ENCODE measurements around the gene PAX6.

The PAX6 gene

DNA sequence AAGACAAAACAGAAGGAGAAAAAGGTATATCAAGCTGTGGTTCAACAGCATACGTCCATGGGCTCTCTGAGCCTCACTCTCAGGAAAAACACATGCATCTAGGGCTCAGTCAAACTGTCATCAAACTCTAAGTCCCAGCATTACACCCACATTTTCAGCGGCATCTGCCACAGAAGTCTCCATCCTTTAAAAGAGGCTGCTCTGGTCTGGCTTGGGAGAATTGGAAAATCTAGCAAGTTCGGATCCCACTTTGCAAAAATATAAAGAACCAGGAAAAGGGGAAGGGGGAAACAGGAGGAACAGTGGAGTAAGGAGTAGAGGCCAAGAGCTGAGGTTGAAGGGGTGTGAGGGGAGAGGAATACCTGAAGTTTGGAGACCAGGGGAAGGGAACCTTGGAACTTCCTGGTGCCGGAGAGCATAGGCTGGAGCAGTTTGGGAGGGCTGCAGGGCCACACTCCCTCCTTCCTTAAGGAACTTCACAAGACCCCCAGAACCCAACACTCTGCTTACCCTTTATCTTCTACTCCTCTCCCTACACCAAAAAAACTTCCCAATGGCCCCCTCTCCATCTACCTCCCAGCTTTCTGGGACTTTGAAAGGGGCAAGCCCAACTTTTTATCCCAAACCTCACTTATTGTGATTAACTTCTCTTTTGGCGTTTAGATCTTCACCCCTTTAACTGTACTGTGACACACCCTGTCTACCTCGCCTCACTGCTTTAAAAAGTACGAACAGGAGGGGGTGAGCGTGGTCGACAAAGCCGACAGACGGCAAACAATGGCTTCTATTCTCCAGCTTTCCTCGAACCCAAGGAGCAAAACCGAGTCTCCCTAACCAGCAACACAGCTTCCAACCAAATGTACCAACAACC lies 4.0 kb downstream of the PAX6 start:
- Mint-ChIP-seq H3K4me1 (ENCODE audit: low read depth) (peaks cover 23% of the 10 kb centered on the region), H3K4me3 (no peak overlapping the region), H3K9me3 (peaks cover 4% of the 10 kb centered on the region), H3K36me3 (ENCODE audit: low read depth) (peaks cover 16% of the 10 kb centered on the region), H3K27me3 (ENCODE audit: low read depth) (peaks cover 86% of the 10 kb centered on the region), H3K27ac (peak overlapping the region; percentile 26)

DNA sequence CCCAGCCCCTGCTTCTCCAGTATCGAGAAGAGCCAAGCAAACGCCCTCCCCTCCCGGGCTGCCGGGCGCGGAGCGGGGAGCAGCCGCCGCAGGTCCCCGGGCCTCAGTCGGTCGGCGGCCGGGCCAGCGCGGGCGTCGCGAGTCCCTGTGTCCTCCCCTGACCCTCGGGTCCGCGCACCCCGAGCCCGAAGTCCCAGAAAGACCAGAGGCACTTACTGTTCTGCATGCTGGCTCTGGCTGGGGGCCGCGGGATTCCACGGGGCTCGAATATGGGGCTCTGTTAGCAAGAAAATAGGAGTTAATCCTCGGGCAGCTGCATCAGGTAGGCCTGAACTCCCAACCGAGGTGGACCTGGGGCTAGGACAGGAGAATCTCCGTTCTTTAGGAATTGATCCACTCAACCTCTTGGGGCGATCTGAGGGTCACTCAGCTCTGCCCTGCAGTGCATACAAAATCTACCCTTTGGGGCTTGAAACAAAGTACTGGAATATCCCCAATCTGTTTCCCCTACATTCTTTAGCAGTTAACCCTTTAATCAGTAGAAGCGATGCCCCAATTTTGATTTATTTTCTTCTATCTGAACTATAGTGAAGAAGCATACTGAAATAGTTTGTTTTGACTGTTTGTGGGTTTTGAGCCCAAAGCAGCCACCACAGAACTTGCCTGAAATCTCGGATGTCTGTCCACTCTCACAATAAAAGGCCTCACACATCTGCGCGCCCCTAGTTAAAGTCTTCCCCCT lies 4.8 kb downstream of the PAX6 start:
- Mint-ChIP-seq H3K4me3 (no peak overlapping the region), H3K4me1 (ENCODE audit: low read depth) (peaks cover 21% of the 10 kb centered on the region), H3K36me3 (ENCODE audit: low read depth) (peaks cover 14% of the 10 kb centered on the region), H3K9me3 (peaks cover 4% of the 10 kb centered on the region), H3K27me3 (ENCODE audit: low read depth) (peaks cover 88% of the 10 kb centered on the region), H3K27ac (peak overlapping the region; percentile 26)

- peaks cover 16% of the 10 kb centered on the region for H3K4me1 Mint-ChIP-seq (ENCODE audit: low read depth)
- peaks cover 12% of the 10 kb centered on the region for H3K36me3 Mint-ChIP-seq (ENCODE audit: low read depth)
- H3K27ac Mint-ChIP-seq, result no peak overlapping the region
- peaks cover 88% of the 10 kb centered on the region for H3K27me3 Mint-ChIP-seq (ENCODE audit: low read depth)
- peaks cover 4% of the 10 kb centered on the region for H3K9me3 Mint-ChIP-seq
- no peak overlapping the region for H3K4me3 Mint-ChIP-seq
Observed at GRCh38 chr11:31805629-31806185, 5.4 kb downstream of the PAX6 start.

- H3K4me3 Mint-ChIP-seq, result peak overlapping the region; percentile 46
- H3K27ac Mint-ChIP-seq, result peak overlapping the region; percentile 70
- peaks cover 92% of the 10 kb centered on the region for H3K27me3 Mint-ChIP-seq (ENCODE audit: low read depth)
- peaks cover 15% of the 10 kb centered on the region for H3K36me3 Mint-ChIP-seq (ENCODE audit: low read depth)
- H3K4me1 Mint-ChIP-seq (ENCODE audit: low read depth), result peaks cover 16% of the 10 kb centered on the region
- H3K9me3 Mint-ChIP-seq, result peaks cover 7% of the 10 kb centered on the region
Observed at GRCh38 chr11:31805037-31805628, 6.0 kb downstream of the PAX6 start.

DNA sequence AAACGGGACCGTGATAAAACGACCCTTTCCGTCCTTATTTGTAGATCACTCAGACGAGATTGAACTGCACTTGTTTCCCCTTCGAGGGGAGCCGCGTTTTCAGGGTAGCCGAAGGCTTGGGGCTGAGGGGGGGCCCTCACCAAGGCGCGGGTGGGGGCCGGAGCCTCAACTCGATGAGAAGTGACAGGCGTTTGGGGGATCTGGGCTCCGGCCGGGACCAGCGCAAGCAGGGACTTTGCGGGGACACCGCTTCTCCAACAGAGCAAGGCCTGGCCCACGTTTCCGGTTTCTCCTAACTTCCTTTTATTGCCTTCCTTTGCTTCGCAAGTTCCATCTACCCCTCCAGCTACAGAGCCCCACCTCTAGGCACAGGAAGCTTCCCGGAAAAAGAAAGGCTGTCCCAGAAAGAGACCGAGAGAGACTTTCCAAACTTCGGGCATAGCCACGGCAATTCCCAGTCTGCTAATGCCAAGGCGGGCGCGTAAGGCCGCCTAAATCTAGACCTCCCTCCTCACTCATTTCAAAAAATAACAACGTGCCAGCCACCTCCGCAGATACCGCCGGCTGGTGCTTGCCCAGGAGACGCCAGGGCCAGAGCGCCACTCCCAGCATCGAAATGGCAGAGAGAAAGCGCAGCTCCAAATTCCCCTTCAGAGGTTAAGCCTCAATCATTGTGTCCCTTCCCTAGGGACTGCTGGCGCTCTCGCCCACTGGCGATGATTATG lies 6.6 kb downstream of the PAX6 start:
- peak overlapping the region; percentile 76 for H3K27ac Mint-ChIP-seq
- H3K4me1 Mint-ChIP-seq (ENCODE audit: low read depth), result peaks cover 16% of the 10 kb centered on the region
- H3K27me3 Mint-ChIP-seq (ENCODE audit: low read depth), result peaks cover 93% of the 10 kb centered on the region
- H3K4me3 Mint-ChIP-seq, result peak overlapping the region; percentile 46
- H3K36me3 Mint-ChIP-seq (ENCODE audit: low read depth), result peaks cover 18% of the 10 kb centered on the region
- H3K9me3 Mint-ChIP-seq, result peaks cover 10% of the 10 kb centered on the region

DNA sequence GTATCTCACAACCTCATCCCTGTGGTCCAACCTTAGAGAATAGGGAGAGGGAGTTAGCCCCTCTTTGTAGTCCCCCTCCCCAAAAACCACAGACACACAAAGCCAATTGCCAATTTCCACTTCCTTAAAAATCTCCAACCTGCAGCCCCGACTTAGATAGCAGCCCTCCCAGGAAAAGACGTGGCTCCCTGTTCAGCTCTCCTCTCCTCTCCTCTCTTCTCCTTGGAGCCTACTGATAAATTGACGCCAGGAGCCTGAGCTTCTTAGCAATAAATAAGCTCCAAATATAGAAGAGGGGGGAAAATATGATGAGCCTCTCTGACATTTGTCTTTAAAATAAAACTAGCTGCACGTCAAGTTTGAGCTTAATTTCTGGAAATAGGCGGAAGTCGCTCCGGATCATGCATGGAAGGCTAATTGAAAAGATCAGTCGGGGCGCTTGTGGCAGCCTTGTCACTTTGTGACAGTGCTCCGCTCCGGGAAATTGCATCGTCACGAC lies 7.3 kb downstream of the PAX6 start:
- Mint-ChIP-seq H3K36me3 (ENCODE audit: low read depth) (peaks cover 18% of the 10 kb centered on the region), H3K4me1 (ENCODE audit: low read depth) (peaks cover 16% of the 10 kb centered on the region), H3K9me3 (peaks cover 10% of the 10 kb centered on the region), H3K27ac (peak overlapping the region; percentile 76), H3K27me3 (ENCODE audit: low read depth) (peaks cover 93% of the 10 kb centered on the region), H3K4me3 (no peak overlapping the region)

DNA sequence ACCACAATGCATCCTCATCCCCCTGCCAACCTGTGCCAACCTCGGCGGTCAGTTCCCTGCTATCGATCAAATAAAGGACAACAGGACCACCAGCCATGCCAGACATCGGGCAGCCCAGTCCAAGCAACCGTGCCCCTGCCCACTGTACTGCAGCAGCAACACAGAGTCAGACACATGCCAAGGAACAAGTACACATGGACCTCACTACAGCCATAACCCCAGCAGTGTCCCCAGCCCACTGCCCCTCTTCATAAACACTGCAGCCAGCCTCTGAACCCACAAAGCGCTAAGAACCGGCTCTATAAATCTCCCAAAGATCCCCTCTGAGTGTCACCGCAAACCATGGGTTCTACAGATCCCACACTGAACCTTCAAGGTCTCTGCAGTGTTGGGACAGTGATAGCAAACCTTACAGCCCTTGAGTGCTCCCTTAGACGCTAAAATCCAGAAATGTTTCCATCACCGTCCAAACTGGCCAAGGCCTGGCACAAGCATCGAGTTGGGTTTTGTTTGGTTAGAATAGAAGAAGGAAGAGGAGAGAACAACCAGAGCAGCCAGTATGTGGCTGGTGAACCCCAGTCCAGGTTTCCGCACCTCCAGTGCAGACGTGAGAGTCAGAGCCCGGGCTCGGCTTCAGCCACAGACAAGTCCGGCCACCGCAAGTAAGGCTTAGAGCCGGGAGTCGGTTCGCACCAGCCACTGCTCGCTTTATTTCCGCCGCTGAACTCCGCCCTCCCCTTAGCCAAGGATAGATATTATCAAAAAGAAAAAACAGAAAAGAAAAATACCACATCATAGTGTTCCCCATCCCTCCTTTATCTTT lies 7.9 kb downstream of the PAX6 start:
- Mint-ChIP-seq H3K27me3 (ENCODE audit: low read depth) (peaks cover 92% of the 10 kb centered on the region), H3K4me3 (no peak overlapping the region), H3K27ac (peak overlapping the region; percentile 76), H3K36me3 (ENCODE audit: low read depth) (peaks cover 18% of the 10 kb centered on the region), H3K4me1 (ENCODE audit: low read depth) (peaks cover 16% of the 10 kb centered on the region), H3K9me3 (peaks cover 10% of the 10 kb centered on the region)

DNA sequence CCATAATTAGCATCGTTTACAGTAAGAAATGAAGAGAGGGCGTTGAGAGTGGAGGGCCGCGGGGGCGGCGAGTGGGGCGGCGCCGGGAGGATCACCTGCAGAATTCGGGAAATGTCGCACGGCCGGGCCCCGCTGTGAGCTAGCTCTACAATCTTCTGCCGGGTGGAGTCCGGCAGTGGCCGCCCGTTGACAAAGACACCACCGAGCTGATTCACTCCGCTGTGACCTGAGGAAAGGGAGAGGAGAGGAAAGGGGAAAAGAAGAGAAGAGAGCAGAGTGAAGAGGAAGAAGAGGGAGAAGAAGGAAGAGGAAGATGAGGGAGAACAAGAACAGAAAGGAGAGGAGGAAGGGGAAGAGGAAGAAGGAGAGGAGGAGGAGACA lies 8.5 kb downstream of the PAX6 start:
- Mint-ChIP-seq H3K4me3 (peak overlapping the region; percentile 65), H3K27me3 (ENCODE audit: low read depth) (peaks cover 92% of the 10 kb centered on the region), H3K36me3 (ENCODE audit: low read depth) (peaks cover 18% of the 10 kb centered on the region), H3K4me1 (ENCODE audit: low read depth) (peaks cover 20% of the 10 kb centered on the region), H3K9me3 (peaks cover 10% of the 10 kb centered on the region), H3K27ac (peak overlapping the region; percentile 59)

DNA sequence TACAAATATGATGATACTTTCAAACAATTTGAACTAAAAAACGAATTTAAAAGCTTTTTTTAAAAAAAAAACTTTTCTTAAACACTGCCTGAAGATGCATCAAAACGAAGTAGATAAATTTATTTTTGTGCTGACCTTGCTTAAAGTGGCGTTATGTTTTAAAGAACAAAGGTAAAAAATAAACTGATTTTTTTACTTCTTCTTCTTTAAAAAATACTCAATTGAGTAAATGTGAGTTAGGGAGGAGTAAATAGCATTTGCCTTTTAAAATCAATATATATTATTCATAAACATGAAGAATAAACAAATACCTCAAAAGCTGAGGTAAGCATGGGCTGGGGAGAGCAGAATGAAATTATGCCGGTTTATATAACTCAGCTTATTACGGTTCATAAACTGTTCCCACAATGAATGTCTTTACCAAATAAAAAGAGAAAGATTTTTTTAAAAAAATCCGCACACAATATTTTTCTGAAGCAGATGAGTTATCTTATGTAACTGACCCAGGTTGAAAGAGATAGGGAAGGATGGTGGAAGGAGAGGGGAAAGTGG lies 9.0 kb downstream of the PAX6 start:
- Mint-ChIP-seq H3K4me3 (no peak overlapping the region), H3K27me3 (ENCODE audit: low read depth) (peaks cover 92% of the 10 kb centered on the region), H3K9me3 (peaks cover 10% of the 10 kb centered on the region), H3K36me3 (ENCODE audit: low read depth) (peaks cover 18% of the 10 kb centered on the region), H3K27ac (no peak overlapping the region), H3K4me1 (ENCODE audit: low read depth) (peaks cover 20% of the 10 kb centered on the region)

GRCh38 chr11:31801298-31801702 lies 9.8 kb downstream of the PAX6 start:
- no peak overlapping the region for H3K27ac Mint-ChIP-seq
- peaks cover 20% of the 10 kb centered on the region for H3K4me1 Mint-ChIP-seq (ENCODE audit: low read depth)
- H3K36me3 Mint-ChIP-seq (ENCODE audit: low read depth), result peaks cover 20% of the 10 kb centered on the region
- peaks cover 10% of the 10 kb centered on the region for H3K9me3 Mint-ChIP-seq
- H3K27me3 Mint-ChIP-seq (ENCODE audit: low read depth), result peaks cover 92% of the 10 kb centered on the region
- H3K4me3 Mint-ChIP-seq, result no peak overlapping the region

DNA sequence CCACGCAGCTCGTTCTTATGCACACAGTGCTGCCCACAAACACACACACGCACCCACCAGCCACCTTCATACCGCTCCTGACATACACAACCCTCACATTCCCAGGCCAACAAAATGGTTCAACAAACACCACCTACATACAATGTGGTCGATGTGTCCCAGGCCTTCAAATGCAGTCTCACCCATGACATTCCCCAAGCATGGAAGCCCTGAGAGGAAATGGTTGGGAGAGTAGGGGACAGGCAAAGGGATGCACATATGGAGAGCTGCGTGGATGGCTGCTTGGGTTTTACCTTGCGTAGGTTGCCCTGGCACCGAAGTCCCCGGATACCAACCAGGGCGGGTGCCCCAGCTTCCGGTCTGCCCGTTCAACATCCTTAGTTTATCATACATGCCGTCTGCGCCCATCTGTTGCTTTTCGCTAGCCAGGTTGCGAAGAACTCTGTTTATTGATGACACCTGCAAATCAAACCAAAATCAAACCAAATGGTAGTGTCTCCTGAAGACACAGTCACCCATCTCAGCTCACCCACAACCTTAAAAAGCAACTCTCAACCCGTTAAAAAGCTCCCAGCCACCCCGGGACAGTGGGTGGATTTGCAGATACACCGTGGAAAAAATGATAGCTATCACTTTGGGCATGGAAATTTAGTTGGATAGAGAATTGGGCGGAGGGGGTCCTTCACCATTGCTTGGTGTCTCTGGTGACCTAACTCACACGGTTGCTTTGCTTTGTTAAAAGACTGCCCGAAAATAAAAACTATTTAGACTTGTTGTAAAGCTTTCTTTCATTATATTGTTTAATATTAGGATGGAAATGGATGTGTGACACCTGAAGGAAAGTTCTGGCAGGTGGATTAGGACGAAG lies 10.5 kb downstream of the PAX6 start:
- Mint-ChIP-seq H3K4me3 (no peak overlapping the region), H3K9me3 (peaks cover 10% of the 10 kb centered on the region), H3K36me3 (ENCODE audit: low read depth) (peaks cover 20% of the 10 kb centered on the region), H3K27ac (peak overlapping the region; percentile 74), H3K4me1 (ENCODE audit: low read depth) (peaks cover 20% of the 10 kb centered on the region), H3K27me3 (ENCODE audit: low read depth) (peaks cover 96% of the 10 kb centered on the region)

All from T-helper 1 cell treated with Interleukin-12 subunit alpha and Interleukin-12 subunit beta and Interleukin-4 antibody, amounts not matched to agents 30 μg/mL and 1 μg/mL, for 36 hours (primary cell).